ENCODE measurements around the gene INSR. TPM values are rescaled to one million over a fixed set of nuclear protein-coding genes. Genes with fewer than 3 reads are reported as not detected.

The INSR gene
- total RNA-seq, 4 donors from 2014 or later: 67.1 to 120 (median 80.2) TPM

DNA sequence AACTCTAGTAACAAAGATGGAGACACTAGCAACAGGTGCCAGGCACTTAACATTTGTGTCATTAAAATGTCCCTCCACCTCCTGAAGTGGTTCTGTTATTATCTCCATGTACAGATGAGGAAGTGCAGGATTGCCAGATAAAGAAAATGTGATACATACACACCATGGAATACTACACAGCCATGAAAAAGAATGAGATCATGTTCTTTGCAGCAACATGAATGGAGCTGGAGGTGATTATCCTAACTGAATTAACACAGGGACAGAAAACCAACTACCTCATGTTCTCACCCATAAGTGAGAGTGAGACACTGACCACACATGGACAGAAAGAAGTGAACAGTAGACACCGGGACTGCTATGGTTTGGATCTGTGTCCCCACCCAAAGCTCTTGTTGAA is 164.2 kb downstream of the INSR start:
- ATAC-seq (ENCODE audit: low FRiP score): no peak
- TF ChIP-seq, protein P1, sequence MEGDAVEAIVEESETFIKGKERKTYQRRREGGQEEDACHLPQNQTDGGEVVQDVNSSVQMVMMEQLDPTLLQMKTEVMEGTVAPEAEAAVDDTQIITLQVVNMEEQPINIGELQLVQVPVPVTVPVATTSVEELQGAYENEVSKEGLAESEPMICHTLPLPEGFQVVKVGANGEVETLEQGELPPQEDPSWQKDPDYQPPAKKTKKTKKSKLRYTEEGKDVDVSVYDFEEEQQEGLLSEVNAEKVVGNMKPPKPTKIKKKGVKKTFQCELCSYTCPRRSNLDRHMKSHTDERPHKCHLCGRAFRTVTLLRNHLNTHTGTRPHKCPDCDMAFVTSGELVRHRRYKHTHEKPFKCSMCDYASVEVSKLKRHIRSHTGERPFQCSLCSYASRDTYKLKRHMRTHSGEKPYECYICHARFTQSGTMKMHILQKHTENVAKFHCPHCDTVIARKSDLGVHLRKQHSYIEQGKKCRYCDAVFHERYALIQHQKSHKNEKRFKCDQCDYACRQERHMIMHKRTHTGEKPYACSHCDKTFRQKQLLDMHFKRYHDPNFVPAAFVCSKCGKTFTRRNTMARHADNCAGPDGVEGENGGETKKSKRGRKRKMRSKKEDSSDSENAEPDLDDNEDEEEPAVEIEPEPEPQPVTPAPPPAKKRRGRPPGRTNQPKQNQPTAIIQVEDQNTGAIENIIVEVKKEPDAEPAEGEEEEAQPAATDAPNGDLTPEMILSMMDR (IDR thresholded peaks at IDR 0.05): no peak
- no peak for DNase-seq (ENCODE audit: low spot score)

DNA sequence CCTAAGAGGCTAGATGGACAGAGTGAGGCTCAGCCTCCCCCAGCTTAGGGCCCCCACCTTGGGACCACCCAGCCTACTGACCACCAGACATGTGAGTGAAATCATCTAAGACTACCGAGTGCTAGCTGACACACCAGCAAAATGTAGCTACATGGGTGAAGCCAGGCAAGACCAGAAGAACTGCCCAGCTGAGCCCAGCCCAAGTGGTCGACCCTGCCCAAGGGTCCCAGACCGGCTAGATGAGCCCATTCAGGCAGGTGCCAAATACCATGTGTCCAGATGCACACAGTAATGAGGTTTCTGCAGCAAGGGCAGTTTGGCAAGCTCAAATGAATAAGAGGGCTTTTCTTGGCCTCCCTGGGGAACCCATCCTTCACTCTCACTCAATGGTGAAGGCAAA is 168.1 kb downstream of the INSR start:
- TF ChIP-seq, protein P1 (IDR thresholded peaks at IDR 0.05): no peak
- ATAC-seq (ENCODE audit: low FRiP score): no peak
- DNase-seq (ENCODE audit: low spot score): no peak

DNA sequence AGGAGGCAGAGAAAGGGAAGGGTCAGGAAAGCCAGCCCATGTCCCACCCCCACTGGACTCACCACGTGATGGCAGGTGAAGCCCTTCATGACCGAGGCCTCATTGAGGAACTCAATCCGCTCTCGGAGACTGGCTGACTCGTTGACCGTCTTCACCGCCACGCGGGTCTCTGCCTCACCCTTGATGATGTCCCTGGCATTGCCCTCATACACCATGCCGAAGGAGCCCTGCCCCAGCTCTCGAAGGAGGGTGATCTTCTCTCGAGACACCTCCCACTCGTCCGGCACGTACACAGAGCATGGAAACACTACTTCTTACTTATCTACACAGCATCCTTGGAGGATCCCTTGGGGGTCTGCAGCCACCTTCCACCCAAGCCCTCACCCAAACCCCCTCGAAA is 169.0 kb downstream of the INSR start:
- ATAC-seq (ENCODE audit: low FRiP score) (no peak), DNase-seq (ENCODE audit: low spot score) (no peak)
- TF ChIP-seq, protein P1 (IDR thresholded peaks at IDR 0.05): no peak

DNA sequence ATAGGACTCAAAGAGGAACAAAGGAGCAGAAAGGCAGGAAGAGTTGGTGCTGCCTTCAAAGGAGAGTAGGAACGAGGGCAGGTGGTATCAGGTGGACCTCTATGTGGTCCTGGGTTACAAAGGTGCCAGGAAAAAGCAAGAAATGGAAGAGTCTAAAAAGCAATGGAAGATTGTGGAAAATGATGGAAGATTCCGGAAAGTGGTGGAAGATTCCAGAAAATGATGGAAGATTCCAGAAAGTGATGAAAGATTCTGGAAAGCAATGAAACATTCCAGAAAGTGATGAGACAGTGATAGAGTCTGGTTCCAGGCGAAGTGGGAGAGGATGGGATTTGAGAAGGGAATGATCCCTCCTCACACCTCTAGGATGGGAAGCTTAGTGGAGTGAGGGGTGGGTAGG is 169.4 kb downstream of the INSR start:
- TF ChIP-seq, protein P1 (IDR thresholded peaks at IDR 0.05): no peak
- DNase-seq (ENCODE audit: low spot score) (no peak), ATAC-seq (ENCODE audit: low FRiP score) (no peak)

DNA sequence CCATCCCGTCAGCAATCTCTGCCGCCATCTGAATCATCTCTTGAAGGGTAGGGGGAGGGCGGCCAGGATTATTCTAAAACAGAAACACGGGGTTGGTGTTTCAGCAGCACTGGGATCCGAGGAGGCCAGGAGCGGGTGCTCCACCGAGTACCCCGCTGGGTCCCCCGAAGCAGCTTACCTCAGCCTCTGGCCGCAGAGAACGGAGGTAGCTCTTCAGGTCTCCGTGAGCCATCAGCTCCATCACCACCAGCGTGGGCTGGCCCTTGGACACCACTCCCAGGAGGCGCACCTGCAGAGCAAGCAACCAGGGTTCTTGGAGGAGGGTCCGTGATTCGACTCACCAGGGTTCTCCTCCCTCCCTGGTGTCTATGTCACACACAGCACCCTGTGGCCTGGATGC is 171.5 kb downstream of the INSR start:
- DNase-seq (ENCODE audit: low spot score) (no peak), ATAC-seq (ENCODE audit: low FRiP score) (no peak)
- TF ChIP-seq, protein P1 (IDR thresholded peaks at IDR 0.05): no peak

DNA sequence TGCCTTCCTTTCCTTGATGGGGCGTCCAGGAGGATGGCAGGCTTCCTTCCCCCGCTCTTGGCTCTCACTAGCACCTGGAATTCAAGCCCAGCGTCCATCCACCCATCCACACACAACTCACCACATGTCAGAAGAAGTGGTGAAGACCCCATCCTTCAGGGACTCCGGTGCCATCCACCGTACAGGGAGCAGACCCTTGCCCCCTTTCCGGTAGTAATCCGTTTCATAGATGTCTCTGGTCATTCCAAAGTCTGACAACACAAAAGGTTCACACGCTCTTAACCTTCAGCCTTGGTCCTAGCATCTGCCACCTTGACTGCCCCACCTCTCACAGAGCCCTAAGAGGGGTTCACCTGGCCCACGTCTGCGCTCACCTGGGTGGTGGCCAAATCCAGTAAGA is 173.7 kb downstream of the INSR start:
- no peak for ATAC-seq (ENCODE audit: low FRiP score)

DNA sequence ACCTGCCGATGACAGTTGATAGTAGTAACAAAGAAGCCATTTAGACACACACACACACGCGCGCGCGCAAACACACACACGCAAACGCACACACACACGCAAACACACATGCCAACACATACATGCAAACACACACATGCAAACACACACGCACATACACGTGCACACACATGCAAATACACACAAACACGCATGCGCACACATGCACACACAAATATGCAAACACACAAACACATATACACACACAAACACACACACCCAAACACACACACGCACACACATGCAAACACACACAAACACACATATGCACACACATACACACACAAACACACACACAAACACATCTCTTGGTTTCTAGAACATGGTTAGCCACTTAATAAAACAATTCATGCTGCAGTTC is 174.6 kb downstream of the INSR start:
- TF ChIP-seq, protein P1 (IDR thresholded peaks at IDR 0.05): no peak
- ATAC-seq (ENCODE audit: low FRiP score) (no peak), DNase-seq (ENCODE audit: low spot score) (no peak)

More for the DNA sequence above, 173.7 kb downstream of the INSR start:
- DNase-seq (ENCODE audit: low spot score): no peak
- TF ChIP-seq, protein P1 (IDR thresholded peaks at IDR 0.05): no peak
